Peyer's patch (tissue), 4 donors: ENCODE measurements around the gene KIRREL3. TPM values are rescaled to one million over a fixed set of nuclear protein-coding genes. Genes with fewer than 3 reads are reported as not detected.

Experiments used
- DNase-seq, 3 donors: peaks; one replicate each; pipeline ENCODE4 v3.0.0-alpha.2; 2017 to 2019
- H3K27ac ChIP-seq, 4 donors: fragments of 200-600 bp; sonication (generic); one replicate each; pipeline ENCODE4 v1.5.1; 2016 to 2019
- H3K27me3 ChIP-seq, 2 donors: fragments of 200-600 bp; sonication (generic); one replicate each; pipeline ENCODE4 v1.5.1; 2019
- H3K36me3 ChIP-seq, 3 donors: fragments of 200-600 bp; sonication (generic); one replicate each; pipeline ENCODE4 v1.5.1; 2016 to 2019
- H3K4me1 ChIP-seq, 4 donors: fragments of 200-600 bp; sonication (generic); one replicate each; pipeline ENCODE4 v1.5.1; 2016 to 2019
- H3K4me3 ChIP-seq, 4 donors: fragments of 200-600 bp; sonication (generic); 1 replicate in 3 of 4; 2 replicates in 1 of 4; pipeline ENCODE4 v1.5.1; 2016 to 2019; ENCODE audit warnings: mild to moderate bottlenecking in 1 of 4
- H3K9me3 ChIP-seq, 4 donors: fragments of 200-600 bp; sonication (generic); one replicate each; pipeline ENCODE4 v1.5.1; 2016 to 2019; ENCODE audit warnings: mild to moderate bottlenecking in 1 of 4
- POLR2A ChIP-seq, 2 donors: fragments of 450-650 bp; IDR thresholded peaks; one replicate each; pipeline ENCODE4 v1.5.1; 2017; ENCODE audit warnings: antibody characterized with exemption in 2 of 2, mild to moderate bottlenecking in 2 of 2, moderate library complexity in 2 of 2
- total RNA-seq, 4 donors: library from RNA; depleted of rRNA; stranded (reverse); fragments of >200 nt; gene quantifications; one replicate each; pipeline ENCODE4 v1.1.0, GENCODE V29; 2016
- TF ChIP-seq, protein P1 (sequence below), 6 experiments: fragments of 450-650 bp in 4 of 6; fragments of 200-600 bp in 2 of 6; sonication (generic) in 1 of 6; IDR thresholded peaks; one replicate each; pipeline ENCODE4 v1.5.1; 2017 to 2019; ENCODE audit warnings: antibody characterized with exemption in 6 of 6, mild to moderate bottlenecking in 3 of 6, moderate library complexity in 1 of 6

The KIRREL3 gene
- total RNA-seq, 4 donors from 2014 or later, result 0.83 TPM; not detected in 3

DNA sequence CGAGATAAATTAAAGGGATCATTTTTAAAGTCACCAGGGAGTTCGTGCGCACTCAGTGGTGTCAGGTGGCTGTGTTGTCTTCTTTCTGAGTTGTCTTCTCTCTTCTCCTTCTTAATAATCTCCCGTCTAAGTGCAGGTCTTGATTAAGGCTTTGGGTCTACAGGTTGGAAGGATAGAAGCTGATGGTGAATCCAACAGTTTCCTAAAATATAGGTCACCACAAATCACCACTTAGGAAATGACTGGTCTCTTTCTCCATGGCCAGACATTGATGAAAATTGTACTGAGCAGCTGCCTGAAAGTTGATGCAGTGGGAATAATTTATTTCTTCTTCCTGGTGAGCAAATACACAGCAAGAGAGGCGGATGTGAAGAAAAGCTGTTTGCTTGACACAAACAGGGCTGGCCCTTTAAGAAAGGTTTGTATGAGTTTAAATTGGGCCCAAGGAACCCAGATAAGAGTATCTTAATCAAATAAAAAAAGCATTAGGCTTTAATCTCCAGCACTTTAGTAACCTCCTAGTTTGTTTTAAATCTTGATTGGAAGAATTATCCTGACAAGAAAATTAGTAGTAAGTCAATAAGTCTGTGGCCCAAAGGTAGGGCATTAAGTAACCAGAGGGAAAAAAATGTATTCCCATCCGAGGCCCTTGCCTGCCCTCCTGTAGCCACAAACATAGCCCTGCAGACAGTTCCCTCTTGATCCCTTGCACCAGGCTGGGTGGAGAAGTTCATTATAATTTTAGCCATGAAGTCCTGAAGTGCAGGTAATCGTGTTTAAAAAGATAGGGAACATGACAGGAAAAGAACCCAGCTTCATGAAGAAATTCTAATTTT lies 245.8 kb downstream of the KIRREL3 start:
- Histone ChIP-seq H3K27me3 (no peaks in the 10 kb centered on the region), H3K4me3 (no peak overlapping the region), H3K9me3 (no peaks in the 10 kb centered on the region), H3K27ac (no peak overlapping the region), H3K36me3 (no peaks in the 10 kb centered on the region), H3K4me1 (no peaks in the 10 kb centered on the region)
- DNase-seq, result no peak
- TF ChIP-seq, protein P1, sequence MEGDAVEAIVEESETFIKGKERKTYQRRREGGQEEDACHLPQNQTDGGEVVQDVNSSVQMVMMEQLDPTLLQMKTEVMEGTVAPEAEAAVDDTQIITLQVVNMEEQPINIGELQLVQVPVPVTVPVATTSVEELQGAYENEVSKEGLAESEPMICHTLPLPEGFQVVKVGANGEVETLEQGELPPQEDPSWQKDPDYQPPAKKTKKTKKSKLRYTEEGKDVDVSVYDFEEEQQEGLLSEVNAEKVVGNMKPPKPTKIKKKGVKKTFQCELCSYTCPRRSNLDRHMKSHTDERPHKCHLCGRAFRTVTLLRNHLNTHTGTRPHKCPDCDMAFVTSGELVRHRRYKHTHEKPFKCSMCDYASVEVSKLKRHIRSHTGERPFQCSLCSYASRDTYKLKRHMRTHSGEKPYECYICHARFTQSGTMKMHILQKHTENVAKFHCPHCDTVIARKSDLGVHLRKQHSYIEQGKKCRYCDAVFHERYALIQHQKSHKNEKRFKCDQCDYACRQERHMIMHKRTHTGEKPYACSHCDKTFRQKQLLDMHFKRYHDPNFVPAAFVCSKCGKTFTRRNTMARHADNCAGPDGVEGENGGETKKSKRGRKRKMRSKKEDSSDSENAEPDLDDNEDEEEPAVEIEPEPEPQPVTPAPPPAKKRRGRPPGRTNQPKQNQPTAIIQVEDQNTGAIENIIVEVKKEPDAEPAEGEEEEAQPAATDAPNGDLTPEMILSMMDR (IDR thresholded peaks at IDR 0.05), result no peak
- TF ChIP-seq POLR2A (IDR thresholded peaks at IDR 0.05), result no peak

DNA sequence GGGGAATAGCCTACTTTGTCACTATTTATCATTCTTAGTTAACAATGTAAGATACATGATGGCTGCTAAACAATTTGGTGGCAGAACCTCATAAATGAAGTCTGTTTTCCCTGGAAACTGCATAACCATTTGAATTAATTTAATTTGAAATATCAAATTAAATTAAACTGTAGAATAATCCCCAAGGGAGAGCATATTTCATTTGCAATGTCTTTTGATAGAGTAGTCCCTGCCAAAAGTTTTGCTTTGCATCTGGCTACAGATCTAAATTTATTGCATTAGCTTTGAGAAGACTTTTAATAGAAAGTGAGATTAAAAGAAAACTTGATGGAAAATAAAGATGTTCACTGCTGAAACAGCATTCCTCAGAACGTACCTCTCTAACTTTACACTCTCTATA lies 246.6 kb downstream of the KIRREL3 start:
- no peaks in the 10 kb centered on the region for H3K9me3 ChIP-seq
- H3K4me3 ChIP-seq, result no peak overlapping the region
- no peaks in the 10 kb centered on the region for H3K27me3 ChIP-seq
- H3K36me3 ChIP-seq, result no peaks in the 10 kb centered on the region
- no peak for TF ChIP-seq POLR2A (IDR thresholded peaks at IDR 0.05)
- TF ChIP-seq, protein P1 (IDR thresholded peaks at IDR 0.05), result no peak
- H3K27ac ChIP-seq, result no peak overlapping the region
- DNase-seq, result no peak
- no peaks in the 10 kb centered on the region for H3K4me1 ChIP-seq

DNA sequence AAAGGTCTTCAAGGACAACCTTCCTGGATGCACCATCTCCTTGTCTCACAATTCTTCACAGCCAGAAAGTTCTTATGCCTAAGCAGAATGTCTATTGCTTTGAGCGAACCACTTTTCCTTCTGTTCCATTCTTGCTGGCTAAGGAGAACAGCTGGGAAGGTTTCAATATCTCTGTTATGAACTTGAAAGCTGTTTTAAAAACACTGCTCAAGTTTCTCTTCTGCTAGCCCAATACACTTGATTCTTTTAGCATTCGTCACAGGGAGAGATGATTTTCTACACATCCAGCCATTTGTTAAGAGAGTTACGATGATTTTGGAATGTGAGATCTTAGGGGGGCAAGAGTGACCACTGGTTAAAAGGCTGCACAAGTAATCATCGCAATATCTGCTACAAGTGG lies 249.3 kb downstream of the KIRREL3 start:
- no peak overlapping the region for H3K4me3 ChIP-seq
- no peaks in the 10 kb centered on the region for H3K27me3 ChIP-seq
- no peaks in the 10 kb centered on the region for H3K4me1 ChIP-seq
- H3K27ac ChIP-seq, result no peak overlapping the region
- no peaks in the 10 kb centered on the region for H3K9me3 ChIP-seq
- no peak for TF ChIP-seq POLR2A (IDR thresholded peaks at IDR 0.05)
- TF ChIP-seq, protein P1 (IDR thresholded peaks at IDR 0.05), result no peak
- no peak for DNase-seq
- H3K36me3 ChIP-seq, result no peaks in the 10 kb centered on the region

DNA sequence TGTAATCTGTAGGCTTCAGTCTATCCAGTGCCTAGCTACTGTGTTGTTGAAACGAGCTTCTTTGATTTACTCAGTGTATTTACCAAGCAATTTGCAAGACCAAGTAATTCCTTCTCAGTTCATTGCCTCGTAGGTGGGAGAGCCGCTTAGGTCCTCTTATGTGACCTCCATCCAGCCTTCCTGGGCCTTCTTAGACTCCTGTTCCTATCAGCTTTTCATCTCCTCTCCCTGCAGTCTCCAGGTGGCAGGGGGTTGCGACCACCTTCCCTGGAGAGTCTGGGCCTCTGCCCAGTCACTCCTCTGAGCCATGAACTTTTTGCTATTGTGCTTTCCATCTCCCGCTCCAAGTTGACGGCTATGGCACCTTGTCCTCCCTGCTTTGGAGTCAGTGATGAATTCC lies 251.8 kb downstream of the KIRREL3 start:
- no peak for TF ChIP-seq POLR2A (IDR thresholded peaks at IDR 0.05)
- TF ChIP-seq, protein P1 (IDR thresholded peaks at IDR 0.05), result no peak
- Histone ChIP-seq H3K4me1 (no peaks in the 10 kb centered on the region), H3K4me3 (no peak overlapping the region), H3K27ac (no peak overlapping the region), H3K9me3 (no peaks in the 10 kb centered on the region), H3K27me3 (no peaks in the 10 kb centered on the region), H3K36me3 (no peaks in the 10 kb centered on the region)
- no peak for DNase-seq

DNA sequence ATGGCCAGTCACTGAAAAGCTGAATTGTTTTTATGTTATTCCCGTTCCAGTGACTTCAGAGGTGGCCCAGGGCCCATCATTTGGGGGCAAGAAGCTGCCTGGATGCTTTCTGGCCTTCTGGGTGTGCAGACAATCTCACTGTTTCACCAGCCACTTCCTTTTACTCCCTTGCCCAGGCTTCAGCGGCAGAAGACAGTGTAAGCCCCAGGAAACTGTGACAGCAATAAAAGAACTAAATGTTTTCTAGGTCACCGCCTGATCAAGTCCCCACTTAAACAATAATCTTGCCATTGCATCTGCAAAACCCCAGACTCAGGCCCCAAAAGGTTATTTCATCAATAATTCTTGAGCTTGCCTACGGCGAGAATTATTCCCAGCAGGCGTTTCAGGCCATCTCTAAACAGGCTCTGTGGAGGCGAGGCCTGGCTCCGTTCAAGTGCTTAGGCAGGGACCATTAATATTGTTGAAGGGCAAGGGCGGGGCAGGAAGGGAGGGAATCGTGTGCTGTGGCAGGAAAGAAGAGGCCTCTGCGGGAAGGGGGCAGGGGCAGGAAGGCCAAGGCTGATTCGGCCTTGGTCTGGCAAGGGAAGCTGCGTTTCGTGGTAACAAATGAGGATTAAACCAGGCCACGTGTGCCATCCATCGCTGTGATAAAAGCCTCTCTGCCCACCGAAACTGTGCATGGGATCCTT lies 252.3 kb downstream of the KIRREL3 start:
- Histone ChIP-seq H3K27ac (no peak overlapping the region), H3K9me3 (no peaks in the 10 kb centered on the region), H3K4me3 (no peak overlapping the region), H3K36me3 (no peaks in the 10 kb centered on the region), H3K27me3 (no peaks in the 10 kb centered on the region), H3K4me1 (no peaks in the 10 kb centered on the region)
- TF ChIP-seq, protein P1 (IDR thresholded peaks at IDR 0.05), result no peak
- TF ChIP-seq POLR2A (IDR thresholded peaks at IDR 0.05), result no peak
- DNase-seq, result no peak
